ENCODE results near the gene ICOS.

DNA sequence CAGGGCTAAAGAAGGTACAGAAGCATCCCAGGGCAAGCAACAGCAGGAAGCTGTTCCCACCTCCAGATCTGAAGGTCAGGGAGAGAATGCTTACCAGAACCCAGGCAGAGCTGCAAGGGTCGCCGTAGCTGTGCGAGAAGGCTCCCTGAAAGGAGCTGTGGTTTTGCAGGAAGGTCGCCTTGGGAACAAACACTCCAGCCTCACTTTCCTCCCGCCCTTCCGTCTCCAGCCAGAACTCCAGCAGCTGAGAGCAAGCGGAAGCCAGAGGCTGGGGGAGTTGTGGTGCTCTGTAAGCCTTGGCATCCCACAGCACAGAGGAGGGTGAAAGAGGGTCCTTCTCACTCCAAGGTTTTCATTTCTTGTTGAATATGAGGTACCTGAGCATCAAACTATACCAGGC, 18.3 kb upstream of the ICOS start:
- TF ChIP-seq, protein P1, sequence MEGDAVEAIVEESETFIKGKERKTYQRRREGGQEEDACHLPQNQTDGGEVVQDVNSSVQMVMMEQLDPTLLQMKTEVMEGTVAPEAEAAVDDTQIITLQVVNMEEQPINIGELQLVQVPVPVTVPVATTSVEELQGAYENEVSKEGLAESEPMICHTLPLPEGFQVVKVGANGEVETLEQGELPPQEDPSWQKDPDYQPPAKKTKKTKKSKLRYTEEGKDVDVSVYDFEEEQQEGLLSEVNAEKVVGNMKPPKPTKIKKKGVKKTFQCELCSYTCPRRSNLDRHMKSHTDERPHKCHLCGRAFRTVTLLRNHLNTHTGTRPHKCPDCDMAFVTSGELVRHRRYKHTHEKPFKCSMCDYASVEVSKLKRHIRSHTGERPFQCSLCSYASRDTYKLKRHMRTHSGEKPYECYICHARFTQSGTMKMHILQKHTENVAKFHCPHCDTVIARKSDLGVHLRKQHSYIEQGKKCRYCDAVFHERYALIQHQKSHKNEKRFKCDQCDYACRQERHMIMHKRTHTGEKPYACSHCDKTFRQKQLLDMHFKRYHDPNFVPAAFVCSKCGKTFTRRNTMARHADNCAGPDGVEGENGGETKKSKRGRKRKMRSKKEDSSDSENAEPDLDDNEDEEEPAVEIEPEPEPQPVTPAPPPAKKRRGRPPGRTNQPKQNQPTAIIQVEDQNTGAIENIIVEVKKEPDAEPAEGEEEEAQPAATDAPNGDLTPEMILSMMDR (IDR thresholded peaks at IDR 0.05): no peak
- TF ChIP-seq, protein P2, sequence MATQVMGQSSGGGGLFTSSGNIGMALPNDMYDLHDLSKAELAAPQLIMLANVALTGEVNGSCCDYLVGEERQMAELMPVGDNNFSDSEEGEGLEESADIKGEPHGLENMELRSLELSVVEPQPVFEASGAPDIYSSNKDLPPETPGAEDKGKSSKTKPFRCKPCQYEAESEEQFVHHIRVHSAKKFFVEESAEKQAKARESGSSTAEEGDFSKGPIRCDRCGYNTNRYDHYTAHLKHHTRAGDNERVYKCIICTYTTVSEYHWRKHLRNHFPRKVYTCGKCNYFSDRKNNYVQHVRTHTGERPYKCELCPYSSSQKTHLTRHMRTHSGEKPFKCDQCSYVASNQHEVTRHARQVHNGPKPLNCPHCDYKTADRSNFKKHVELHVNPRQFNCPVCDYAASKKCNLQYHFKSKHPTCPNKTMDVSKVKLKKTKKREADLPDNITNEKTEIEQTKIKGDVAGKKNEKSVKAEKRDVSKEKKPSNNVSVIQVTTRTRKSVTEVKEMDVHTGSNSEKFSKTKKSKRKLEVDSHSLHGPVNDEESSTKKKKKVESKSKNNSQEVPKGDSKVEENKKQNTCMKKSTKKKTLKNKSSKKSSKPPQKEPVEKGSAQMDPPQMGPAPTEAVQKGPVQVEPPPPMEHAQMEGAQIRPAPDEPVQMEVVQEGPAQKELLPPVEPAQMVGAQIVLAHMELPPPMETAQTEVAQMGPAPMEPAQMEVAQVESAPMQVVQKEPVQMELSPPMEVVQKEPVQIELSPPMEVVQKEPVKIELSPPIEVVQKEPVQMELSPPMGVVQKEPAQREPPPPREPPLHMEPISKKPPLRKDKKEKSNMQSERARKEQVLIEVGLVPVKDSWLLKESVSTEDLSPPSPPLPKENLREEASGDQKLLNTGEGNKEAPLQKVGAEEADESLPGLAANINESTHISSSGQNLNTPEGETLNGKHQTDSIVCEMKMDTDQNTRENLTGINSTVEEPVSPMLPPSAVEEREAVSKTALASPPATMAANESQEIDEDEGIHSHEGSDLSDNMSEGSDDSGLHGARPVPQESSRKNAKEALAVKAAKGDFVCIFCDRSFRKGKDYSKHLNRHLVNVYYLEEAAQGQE (IDR thresholded peaks at IDR 0.05; ENCODE audit: low read depth, low read length): no peak
- TF ChIP-seq, protein P3, sequence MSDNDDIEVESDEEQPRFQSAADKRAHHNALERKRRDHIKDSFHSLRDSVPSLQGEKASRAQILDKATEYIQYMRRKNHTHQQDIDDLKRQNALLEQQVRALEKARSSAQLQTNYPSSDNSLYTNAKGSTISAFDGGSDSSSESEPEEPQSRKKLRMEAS (IDR thresholded peaks at IDR 0.05; ENCODE audit: low read depth): no peak
